HG02852 (cell line): ENCODE data around the gene ADIG.

ENCODE experiments used
- ATAC-seq: cut with Tn5 transposase; IDR thresholded peaks from one replicate; pipeline ENCODE4 v1.9.1; 2021; ENCODE audit warnings: mild to moderate bottlenecking, moderate library complexity; ENCODE audit not compliant: unreplicated experiment

The ADIG gene

GRCh38 chr20:38581013-38581412 is at the start of gene ADIG:
ADIG (plus strand) TSS chr20:38581197; CDS start chr20:38581251, 54 bp downstream.
- no peak for ATAC-seq

GRCh38 chr20:38534756-38535155 is 46.2 kb upstream of the ADIG start:
- ATAC-seq = no peak

- no peak for ATAC-seq
Observed at GRCh38 chr20:38536310-38536709, 44.7 kb upstream of the ADIG start.

- ATAC-seq = no peak
Observed at GRCh38 chr20:38537176-38537575, 43.8 kb upstream of the ADIG start.

- ATAC-seq = no peak
Observed at GRCh38 chr20:38538789-38539188, 42.2 kb upstream of the ADIG start.

GRCh38 chr20:38543014-38543906 is 37.7 kb upstream of the ADIG start:
- no peak for ATAC-seq

- no peak for ATAC-seq
Observed at GRCh38 chr20:38545771-38546170, 35.2 kb upstream of the ADIG start.

- no peak for ATAC-seq
Observed at GRCh38 chr20:38547288-38548085, 33.5 kb upstream of the ADIG start.

- ATAC-seq = no peak
Observed at GRCh38 chr20:38548356-38549083, 32.5 kb upstream of the ADIG start.

- ATAC-seq = no peak
Observed at GRCh38 chr20:38550274-38550673, 30.7 kb upstream of the ADIG start.

GRCh38 chr20:38551056-38551626 is 29.9 kb upstream of the ADIG start:
- no peak for ATAC-seq

GRCh38 chr20:38554986-38555385 is 26.0 kb upstream of the ADIG start:
- no peak for ATAC-seq

- no peak for ATAC-seq
Observed at GRCh38 chr20:38555395-38555794, 25.6 kb upstream of the ADIG start.

- no peak for ATAC-seq
Observed at GRCh38 chr20:38557174-38557573, 23.8 kb upstream of the ADIG start.

GRCh38 chr20:38558596-38559360 is 22.2 kb upstream of the ADIG start:
- no peak for ATAC-seq

GRCh38 chr20:38559764-38560163 is 21.2 kb upstream of the ADIG start:
- no peak for ATAC-seq

GRCh38 chr20:38563802-38564431 is 17.1 kb upstream of the ADIG start:
- no peak for ATAC-seq

GRCh38 chr20:38564680-38565079 is 16.3 kb upstream of the ADIG start:
- no peak for ATAC-seq

GRCh38 chr20:38566036-38566598 is 14.9 kb upstream of the ADIG start:
- ATAC-seq = no peak
